ENCODE data around the gene CYTIP.
"Not testable (repeated sequence)": the region's sequence is repeated elsewhere in the genome, so short reads cannot be mapped to it uniquely, and the experiment has no call there.

The CYTIP gene

GRCh38 chr2:157368508-157368907, 75.4 kb downstream of the CYTIP start:
- DNase-seq: not testable (repeated sequence)

GRCh38 chr2:157367704-157368103, 76.2 kb downstream of the CYTIP start:
- DNase-seq: no peak

Data from right kidney (tissue), 1 donor.